ENCODE data around the gene MAML1.
A peak's percentile ranks its signal among the peaks of the same experiment; 100 is the strongest.

The MAML1 gene

DNA sequence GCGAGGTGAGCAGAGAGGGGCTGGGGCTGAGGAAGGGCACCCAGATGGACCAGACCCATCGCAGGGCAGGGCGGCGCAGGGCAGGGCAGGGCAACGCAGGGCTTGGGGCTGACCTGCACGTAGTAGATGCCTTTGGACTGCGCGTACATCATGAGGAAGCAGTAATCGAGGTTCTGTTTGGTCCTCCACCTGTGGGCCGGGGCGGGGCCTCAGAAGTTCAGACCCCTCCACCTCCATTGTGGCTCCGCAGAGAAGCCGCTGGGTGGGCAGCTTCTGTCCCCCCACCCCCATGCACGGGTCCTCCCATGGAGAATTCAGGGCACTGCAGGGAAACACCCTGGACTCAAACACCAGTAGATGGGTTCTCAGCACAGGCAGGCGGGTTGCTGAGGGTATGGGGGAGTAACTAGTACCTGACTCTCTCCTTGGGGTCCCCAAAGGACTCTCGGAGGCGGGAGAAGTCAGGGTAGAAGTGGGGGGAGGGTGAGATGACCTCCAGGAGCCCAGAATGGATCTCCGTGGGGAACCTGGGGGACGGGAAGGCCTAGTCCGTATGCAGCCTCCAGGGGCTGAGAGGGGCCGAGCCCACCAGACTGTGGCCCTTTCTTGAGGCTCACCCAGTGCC, 67.6 kb downstream of the MAML1 start:
- no peak for TF ChIP-seq CTCF (IDR thresholded peaks at IDR 0.05; ENCODE audit: insufficient read depth, low read depth, low read length, missing control alignments)
- no peak overlapping the region for H3K4me3 ChIP-seq (ENCODE audit: low read length)

GRCh38 chr5:179800696-179801201, 68.1 kb downstream of the MAML1 start:
- no peak overlapping the region for H3K4me3 ChIP-seq (ENCODE audit: low read length)
- no peak for DNase-seq (ENCODE audit: low read depth)
- no peak for TF ChIP-seq CTCF (IDR thresholded peaks at IDR 0.05; ENCODE audit: insufficient read depth, low read depth, low read length, missing control alignments)

More for the DNA sequence above, 67.6 kb downstream of the MAML1 start:
- no peak for DNase-seq (ENCODE audit: low read depth)

GRCh38 chr5:179801304-179802206, 68.9 kb downstream of the MAML1 start:
- DNase-seq (ENCODE audit: low read depth): peak; percentile 73
- peak; percentile 75 for TF ChIP-seq CTCF (IDR thresholded peaks at IDR 0.05; ENCODE audit: insufficient read depth, low read depth, low read length, missing control alignments)
- H3K4me3 ChIP-seq (ENCODE audit: low read length): no peak overlapping the region

DNA sequence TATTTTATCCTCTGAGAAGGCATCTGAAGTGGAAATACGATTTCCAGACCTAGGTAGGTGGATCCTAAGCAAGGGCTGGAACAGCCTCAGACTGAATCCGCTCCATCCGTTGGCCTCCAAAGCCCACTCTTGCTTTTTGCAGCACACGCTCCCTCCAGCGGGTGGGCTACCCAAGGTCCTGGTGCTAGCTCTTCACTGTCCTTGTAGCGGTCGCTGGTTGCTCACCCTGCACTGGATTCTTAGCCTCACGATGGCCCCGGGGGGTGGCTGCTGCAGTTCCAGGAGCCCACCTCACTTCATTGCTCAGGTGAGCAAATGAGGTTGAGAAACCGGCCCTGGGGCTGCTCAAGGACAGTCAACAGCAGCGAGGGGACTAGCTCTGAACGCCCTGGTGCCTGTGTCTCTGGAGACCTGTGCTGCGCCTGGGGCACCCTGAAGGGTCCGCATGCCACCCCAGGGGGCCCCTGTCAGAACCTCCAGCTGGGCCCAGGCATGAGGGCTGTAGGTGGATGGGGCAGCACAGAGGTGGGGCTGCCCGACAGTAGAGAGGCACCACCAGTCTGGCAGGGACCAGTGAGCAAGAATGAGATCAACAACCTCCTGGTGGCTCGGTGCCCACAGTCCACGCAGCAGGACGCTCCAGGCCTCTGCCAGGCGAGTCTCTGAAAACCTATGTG, 69.7 kb downstream of the MAML1 start:
- no peak for TF ChIP-seq CTCF (IDR thresholded peaks at IDR 0.05; ENCODE audit: insufficient read depth, low read depth, low read length, missing control alignments)
- H3K4me3 ChIP-seq (ENCODE audit: low read length): no peak overlapping the region
- peak; percentile 66 for DNase-seq (ENCODE audit: low read depth)

- TF ChIP-seq CTCF (IDR thresholded peaks at IDR 0.05; ENCODE audit: insufficient read depth, low read depth, low read length, missing control alignments): no peak
- no peak overlapping the region for H3K4me3 ChIP-seq (ENCODE audit: low read length)
- no peak for DNase-seq (ENCODE audit: low read depth)
Observed at GRCh38 chr5:179802950-179803562, 70.4 kb downstream of the MAML1 start.

DNA sequence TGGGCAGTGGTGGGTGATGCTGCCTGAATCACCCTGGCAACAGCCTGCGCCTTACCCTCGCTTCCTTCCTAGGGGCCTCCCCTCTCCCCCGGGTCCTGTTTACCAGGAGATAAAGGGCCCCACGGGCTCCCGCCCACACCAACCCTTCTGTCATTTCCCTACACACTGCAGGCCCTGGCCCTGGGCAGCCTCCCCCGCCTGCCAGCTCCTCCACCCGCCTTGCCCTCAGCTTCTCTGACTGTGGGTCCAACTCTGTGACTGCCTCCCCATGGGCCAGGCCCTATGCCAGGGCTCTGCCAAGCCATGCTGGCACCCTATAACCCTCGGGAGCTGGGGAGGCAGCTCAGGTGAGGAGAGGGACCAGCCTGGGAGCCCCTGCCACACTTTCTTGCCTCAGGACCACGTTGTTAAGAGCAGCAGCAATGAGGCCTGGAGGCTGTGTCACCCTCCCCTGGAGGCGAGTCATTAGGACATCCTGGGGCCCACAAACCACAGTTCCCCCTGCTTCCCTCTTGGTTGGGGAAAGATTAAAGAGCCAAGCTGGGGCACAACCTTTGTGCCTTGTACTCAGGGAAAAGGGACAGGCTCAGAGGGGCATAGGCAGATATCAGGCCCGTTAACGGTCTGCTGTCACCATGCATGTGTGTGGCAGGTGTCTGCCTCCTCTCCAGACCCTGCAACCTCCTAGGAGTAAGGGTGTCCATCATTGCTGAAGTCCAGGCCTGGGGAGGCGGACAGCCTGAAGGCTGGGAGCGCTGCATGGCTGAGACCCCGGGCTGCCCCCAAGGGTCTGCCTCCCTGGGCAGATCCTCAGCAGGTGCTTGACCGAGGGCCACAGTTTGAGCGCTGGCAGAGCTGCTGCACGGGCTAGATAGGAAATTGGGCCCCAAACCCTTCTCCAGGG, 71.3 kb downstream of the MAML1 start:
- TF ChIP-seq CTCF (IDR thresholded peaks at IDR 0.05; ENCODE audit: insufficient read depth, low read depth, low read length, missing control alignments): no peak
- DNase-seq (ENCODE audit: low read depth): no peak
- H3K4me3 ChIP-seq (ENCODE audit: low read length): no peak overlapping the region
